Stimulated activated CD4-positive, alpha-beta T cell treated with anti-CD3 and anti-CD28 coated beads, Interleukin-1b, Interleukin-23, amount 100 ng/mL, for 24 hours (primary cell): ENCODE results near the gene MXI1.
A peak's percentile ranks its signal among the peaks of the same experiment; 100 is the strongest.
"Not testable (repeated sequence)": the region's sequence is repeated elsewhere in the genome, so short reads cannot be mapped to it uniquely, and the experiment has no call there.

Experiments
- DNase-seq, 4 experiments: peaks; one replicate each; pipeline ENCODE4 v3.0.0-alpha.2; 2020; ENCODE audit warnings: low read depth in 4 of 4, low spot score in 1 of 4

Gene MXI1

DNA sequence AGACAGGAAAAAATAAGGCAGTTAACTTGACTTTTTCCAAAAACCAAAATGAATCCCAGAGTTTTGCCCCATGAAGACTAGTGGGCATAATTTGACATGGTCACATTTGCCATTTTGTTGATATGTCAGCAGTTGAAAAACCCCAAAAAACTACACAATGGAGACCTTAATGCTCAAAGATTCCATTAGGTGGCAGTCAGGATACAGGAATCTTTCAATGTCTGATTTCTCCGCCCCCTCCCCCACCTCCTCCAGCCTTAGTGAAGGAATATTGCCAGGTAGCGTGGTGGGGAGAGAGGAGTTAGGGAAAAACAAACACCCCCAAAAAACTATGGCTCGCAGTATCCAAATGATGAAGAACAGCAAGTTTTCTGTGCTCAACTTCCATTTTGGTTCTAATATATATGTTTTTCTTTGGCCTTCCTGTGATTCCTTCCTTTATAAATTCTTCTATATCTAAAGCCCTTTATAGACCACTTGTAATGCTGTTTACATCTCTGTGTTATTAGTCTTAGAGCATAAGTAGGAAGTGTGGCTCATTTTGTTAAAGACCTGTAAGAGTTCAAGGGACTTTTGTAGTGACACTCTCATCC, 104.0 kb downstream of the MXI1 start:
- peak in 3 of 4 experiments; percentile 21 to 28 (median 23) for DNase-seq

- DNase-seq: no peak
Measured at GRCh38 chr10:110312206-110312605, 104.8 kb downstream of the MXI1 start.

DNA sequence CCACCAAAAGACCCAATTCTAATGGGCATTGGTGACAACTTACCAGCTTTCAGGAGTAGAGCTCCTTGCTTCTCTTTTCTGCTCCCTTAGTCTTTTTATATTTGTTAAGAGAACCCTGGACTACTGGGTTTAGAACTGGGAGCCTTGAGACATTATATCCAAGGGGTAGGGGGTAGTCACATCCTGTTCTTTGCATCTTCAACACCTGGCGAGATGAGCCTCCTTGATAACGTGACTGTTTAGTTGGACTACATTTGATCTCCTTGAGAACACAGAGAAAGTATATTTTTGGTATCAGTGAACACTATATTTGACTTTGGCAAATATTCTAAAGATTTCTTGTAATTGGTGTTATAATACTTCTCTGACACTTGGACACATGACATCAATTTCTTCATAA, 106.3 kb downstream of the MXI1 start:
- no peak for DNase-seq

DNA sequence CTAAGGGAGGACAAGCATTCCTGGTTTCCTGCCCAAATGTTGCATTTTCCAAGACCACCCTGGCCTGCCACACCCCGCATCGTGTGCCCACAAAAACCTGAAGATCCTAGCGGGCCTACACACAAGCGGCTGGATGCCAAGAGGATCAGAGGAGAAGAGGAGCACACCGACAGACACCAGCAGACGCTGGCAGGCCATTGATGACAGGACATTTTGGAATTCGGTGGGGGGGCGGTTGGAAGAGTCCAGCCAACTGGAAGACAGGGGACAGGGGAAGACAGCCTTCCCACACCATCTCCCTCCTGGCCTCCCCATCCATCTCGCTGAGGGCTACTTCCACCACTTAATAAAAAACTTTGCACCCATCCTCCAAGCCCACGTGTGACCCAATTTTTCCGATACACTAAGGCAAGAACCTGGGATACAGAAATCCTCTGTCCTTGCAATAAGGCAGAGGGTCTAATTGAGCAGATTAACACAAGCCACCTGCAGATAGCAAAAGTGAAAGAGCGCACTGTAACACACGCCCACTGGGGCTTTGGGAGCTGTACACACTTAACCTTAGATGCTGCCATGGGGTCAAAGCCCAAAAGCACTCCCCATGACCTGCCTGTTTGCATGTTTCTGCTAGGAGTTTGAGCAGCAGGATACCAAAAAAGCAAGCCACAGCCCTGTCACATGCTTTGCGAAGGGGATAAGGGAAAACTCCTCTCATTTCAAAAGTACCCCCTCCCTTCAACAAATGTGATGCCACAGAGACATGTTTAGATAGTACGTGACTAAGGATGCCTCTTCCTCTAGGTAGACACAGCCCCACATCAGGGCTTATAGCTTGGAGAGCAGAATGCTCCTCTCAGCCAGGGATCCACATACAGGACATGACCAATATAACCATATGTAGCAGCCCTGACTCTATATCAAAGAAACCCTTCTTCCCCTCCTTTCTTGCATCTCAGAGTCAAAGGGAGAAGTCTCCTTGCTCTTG, 110.8 kb downstream of the MXI1 start:
- DNase-seq: no peak

- DNase-seq: no peak
Measured at GRCh38 chr10:110321869-110322620, 114.6 kb downstream of the MXI1 start.

DNA sequence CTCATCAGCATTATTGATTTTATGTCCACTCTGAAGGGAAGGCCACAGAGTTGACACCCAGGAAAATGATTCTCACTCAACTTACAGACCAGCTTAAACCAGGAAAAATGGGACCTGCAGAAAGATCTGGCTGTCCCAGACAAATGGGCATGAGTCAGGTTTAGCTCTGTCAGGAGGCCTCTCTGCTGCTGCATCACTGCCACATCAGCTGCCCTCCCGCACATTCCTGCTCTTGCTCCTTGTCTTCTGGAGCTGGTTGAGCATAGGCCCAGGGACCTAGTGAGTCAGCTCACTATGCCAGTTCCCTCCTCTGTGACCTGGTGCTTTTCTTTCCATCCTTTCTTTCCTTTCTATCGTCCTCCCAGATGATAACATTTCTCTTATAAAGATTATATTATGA, 116.1 kb downstream of the MXI1 start:
- DNase-seq: no peak

DNA sequence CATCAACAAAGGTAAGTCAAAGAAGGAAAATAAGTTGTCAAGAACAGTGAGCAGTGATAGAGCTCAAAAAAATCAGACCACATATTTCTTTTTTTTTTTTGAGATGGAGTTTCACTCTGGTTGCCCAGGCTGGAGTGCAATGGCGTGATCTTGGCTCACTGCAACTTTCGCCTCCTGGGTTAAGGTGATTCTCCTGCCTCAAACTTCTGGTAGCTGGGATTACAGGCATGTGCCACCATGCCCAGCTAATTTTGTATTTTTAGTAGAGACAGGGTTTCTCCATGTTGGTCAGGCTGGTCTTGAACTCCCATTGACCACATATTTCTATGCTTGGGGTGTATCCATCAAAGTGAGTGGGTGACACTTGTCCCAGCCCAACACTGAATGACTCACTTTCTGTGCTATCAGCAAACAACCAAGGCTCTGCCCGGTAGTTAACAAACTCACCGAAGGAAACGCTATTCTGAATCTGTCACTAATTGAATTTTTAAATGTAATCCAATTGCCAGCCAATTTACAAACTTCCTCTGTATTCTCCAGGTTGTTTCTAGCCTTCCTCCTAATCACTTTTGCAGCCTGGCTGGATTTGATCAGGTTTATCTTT, 116.9 kb downstream of the MXI1 start:
- DNase-seq: no peak

- no peak for DNase-seq
Measured at GRCh38 chr10:110324805-110325280, 117.4 kb downstream of the MXI1 start.

- DNase-seq: no peak
Measured at GRCh38 chr10:110326351-110327032, 119.1 kb downstream of the MXI1 start.

- DNase-seq: no peak
Measured at GRCh38 chr10:110327262-110327914, 120.0 kb downstream of the MXI1 start.

DNA sequence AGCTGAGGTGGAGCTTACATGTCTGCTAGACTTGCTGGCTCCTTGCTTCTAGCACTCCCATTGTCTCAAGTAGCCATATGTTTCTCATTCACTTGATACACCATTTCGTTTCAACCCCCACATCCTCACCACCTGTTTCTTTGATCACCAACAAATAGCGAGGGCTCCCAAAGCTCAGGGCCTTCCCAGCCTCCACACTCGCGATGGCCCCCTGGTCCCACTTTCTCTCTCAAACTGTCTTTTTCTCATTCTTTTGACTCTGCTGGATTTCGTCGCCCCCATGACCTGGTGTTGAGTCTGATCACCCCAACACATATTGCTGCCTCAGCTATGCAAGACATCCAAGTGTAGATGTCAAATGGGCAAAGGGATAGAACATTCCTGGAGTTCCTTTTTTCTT, 123.3 kb downstream of the MXI1 start:
- DNase-seq: no peak

GRCh38 chr10:110331226-110331795, 123.9 kb downstream of the MXI1 start:
- DNase-seq: not testable (repeated sequence)

DNA sequence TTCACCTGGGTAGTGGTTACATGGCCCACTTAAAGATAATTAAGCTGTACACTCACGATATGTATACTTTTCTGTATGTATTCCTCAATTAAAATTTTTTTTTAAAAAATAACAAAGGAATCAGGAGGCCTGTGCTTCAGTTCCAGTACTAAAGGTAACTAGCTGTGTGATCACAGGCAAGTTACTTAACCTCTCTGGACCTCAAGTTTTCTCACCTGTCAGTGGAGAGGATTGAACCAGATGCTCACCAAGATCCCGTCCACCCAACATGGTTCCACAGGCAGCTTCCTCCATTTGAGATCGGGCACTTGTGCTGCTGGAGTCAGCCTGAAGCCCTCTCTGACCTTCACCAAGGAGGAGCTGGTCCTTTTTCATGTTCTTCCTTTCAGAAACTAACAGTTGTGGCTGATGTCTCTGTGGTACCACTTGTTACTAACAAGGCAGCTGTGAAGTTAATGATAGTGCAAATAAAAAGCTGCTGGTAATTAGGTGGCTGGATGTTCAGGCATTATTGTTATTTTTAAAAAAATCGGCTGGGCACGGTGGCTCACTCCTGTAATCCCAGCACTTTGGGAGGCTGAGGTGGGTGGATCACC, 126.8 kb downstream of the MXI1 start:
- no peak for DNase-seq

DNA sequence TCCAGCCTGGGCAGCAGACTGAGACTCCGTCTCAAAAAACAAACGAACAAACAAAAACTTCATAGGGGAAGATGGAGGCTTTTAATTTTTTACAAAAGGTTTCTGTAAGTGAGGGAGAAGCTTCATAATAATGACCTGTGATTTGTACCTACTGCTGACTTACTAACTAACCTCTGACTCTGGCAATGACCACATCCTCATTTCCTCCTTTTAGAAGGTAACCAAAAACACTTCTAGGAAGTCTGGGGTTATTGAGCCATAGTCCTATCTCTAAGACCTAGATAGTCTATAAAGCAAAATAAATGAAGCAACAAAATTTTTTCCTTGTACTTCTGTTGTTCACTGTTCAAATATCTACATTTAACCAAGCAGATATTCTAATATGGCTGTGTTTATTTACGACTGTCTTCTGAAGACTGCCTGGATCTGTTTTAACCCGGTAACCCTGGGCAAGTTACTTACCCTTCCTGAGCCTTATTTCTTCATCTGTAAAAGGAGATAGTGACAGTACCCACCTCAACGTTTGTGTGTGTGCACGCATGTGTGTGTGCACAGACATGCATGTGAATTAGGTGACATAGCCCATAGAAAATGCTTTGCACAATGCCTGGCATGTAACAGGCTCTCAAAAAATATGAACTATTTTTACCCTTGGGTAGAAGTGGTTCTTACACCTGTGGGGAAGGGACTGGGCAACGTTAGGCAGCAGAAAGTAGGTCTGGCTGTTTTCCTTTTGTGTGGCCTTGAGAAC, 128.1 kb downstream of the MXI1 start:
- DNase-seq: no peak

GRCh38 chr10:110336111-110336721, 128.8 kb downstream of the MXI1 start:
- DNase-seq: no peak
